GM18870 (cell line): Measurements from ENCODE around the gene EGFL7.

Source experiments
- ATAC-seq: cut with Tn5 transposase; IDR thresholded peaks from one replicate; pipeline ENCODE4 v1.9.1; 2021; ENCODE audit warnings: moderate library complexity; ENCODE audit not compliant: unreplicated experiment

The EGFL7 gene

DNA sequence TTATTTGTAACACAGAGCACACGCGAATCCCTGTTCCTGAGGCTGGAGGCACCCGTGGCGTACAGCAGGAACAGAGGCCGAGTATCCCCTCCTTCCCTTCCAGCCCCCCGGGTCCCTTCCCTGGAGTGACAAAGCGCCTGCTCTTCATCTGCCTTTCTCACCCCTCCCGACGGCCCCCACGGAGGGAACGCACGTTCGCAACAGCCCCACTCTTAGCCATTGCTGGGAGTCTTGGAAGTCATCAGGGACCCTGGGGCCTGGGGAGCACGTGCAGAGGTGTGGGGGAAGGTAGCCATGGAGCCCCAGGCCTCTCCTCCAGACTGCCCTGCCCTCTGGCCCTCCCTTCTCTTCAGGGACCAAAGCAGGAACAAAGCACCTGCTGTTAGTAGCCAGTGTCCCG is 22.1 kb downstream of the EGFL7 start:
- no peak for ATAC-seq

GRCh38 chr9:136685216-136685615 is 22.5 kb downstream of the EGFL7 start:
- no peak for ATAC-seq

GRCh38 chr9:136685790-136686533 is 23.2 kb downstream of the EGFL7 start:
- ATAC-seq = no peak

GRCh38 chr9:136686534-136686793 is 23.7 kb downstream of the EGFL7 start:
- no peak for ATAC-seq

DNA sequence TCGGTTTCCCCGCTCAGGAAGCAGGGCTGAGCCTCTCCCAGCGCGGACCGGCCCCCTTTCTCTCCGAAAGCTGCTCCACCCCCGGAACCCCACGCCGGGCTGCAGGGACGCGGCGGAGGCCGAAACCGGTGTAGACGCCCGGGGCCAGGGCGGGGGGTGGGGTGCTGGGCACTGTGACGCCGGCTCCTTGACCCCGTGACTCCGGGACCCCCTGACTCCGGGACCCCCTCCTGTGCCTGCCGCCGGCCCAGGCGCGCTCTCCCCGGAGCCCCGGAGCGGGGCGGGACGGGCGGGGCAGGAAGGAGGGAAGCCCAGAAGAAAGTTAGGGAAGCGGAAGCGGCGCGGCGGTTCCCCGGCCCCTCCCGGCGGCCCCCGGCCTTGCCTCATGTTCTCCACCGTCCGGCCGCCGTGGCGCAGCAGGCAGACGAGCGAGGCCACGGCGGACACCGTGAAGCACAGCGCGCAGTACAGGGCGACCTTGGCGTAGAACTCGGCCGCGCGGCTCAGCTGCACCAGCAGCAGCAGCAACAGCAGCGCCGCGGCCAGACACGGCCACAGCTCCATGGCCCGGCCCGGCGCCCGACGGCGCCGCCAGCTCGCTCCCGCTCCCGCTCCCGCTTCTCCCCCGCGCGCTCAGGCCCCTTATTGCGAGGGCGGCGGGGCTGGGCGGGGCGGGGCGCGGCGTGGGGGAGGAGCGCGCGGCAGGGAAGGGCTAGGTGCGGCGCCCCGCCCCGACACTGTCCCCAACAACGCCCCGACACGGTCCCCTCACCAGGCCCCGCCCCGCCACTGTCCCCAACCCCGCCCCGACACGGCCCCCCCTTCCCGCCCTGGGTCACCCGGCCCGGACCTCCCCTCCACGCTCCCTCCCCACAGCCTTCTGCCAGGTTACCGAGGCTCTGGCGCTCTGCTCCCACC is 24.3 kb downstream of the EGFL7 start, which contains the start of gene AGPAT2:
Gene AGPAT2 (minus strand): TSS at position 664 of the 918 bp plus-strand sequence. CDS start 100 bp downstream, at position 564.
- ATAC-seq = no peak

DNA sequence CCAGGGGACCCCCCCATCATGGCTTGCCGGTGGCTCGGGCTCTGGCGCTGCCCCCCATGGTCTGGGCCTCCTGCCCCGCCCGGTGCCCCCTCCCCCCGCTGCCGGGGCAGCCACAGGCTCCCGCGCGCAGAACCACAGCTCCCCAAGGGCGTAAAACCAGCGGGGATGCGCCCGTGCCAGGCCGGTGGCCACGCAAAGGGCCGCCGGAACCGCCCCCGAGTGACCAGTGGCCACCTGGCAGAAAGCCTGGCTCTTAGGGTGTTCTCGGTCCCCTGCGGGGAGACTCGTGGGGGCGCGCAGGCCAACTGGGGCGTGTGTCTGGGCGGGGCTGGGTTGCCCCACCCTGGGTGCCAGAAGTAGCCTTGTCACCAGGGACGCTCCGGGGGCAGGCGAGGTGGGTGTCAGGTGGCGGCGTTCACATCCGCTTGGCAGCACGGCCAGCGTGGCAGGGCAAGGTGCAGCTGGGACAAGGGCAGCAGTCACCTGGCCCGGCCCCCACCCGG is 25.1 kb downstream of the EGFL7 start:
- no peak for ATAC-seq

- no peak for ATAC-seq
Measured at GRCh38 chr9:136688274-136689107, 25.8 kb downstream of the EGFL7 start.

GRCh38 chr9:136689108-136689460 is 26.4 kb downstream of the EGFL7 start:
- no peak for ATAC-seq

DNA sequence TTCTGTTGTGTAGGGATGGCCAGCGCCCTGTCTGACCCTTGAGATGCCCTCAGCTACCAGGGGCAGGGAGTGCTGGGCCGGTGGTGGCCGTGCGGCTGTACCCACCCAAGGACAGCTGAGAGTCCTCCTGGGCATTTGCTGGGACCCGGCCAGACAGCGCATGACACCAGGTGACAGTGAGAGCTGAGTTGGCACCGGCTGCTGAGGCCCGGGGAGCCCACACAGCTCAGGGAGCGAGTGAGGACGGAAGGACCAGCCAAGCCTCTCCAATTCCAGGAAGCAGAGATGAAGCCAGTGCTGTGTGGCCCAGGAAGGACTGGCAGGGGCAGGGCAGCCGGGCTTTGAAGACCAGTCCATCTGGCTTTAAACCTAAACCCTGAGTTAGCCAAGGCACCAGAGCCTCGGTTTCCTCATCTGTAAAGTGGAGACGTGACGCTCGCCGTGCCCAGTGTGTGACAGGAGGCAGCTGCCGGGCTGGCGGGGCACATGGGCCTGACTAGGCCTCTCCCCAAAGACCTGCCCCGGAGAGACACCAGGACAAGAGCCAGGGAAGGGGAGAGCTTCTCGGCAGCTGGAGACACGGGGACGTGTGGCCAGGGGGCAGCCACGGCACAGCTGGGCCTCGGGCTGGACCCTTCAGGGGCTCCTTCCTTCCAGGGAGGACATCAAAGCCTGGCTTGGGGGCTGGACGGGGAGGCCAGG is 27.5 kb downstream of the EGFL7 start:
- ATAC-seq = no peak

GRCh38 chr9:136690806-136691261 is 28.1 kb downstream of the EGFL7 start:
- ATAC-seq = no peak

GRCh38 chr9:136691316-136692184 is 28.8 kb downstream of the EGFL7 start:
- no peak for ATAC-seq

- ATAC-seq = no peak
Measured at GRCh38 chr9:136692185-136693134, 29.7 kb downstream of the EGFL7 start.

DNA sequence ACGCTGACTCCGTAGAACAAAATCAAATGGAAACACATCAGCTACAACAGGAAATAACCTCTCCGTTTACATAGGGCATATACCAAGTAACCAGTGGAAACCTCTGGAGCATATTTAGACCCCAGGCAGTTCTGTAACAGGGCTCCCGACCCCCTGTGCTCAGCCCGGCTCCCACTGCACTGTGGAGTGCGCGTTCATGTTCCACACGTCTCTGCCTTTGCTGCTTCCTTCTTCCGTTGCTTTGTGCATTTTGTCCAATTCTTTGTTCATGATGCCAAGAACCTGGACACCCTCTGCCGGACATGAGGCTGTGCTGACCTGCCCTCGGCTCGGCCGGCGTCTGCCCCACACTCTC is 30.4 kb downstream of the EGFL7 start:
- no peak for ATAC-seq

- ATAC-seq = no peak
Measured at GRCh38 chr9:136693490-136694162, 30.9 kb downstream of the EGFL7 start.

DNA sequence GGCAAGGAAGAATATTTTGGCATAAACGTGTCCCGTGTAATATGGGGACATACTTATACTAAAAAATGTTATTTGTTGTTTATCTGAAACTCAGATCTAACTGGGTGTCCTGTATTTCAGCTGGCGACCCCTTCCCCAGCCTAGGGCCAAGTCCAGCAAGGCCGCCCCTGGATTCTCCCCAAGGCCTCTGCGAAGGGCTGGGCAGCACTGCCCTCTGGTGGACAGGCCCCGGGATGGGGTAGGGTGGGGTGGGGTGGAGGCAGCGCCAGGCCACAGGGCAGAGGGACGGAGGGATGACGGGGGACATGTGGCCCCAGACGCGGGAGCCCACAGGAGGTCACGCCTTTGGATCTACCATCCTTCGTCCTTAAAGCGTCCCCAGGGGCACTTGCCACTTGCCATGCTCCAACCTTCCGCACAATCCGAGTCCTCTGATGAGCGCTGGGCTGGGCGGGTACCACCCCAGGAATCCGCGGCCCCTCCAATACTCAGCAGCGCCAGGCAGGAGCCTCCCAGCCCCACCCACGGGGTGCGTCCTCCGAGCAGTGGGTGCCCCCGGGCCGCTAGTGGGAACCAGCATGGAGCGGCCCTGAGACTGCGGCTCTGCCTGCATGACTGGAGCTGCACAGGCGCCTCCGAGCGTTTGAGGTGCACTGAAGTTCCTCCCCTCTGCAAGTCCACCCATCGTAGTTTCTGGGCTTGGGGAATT is 31.6 kb downstream of the EGFL7 start:
- ATAC-seq = no peak

- no peak for ATAC-seq
Measured at GRCh38 chr9:136694872-136695247, 32.1 kb downstream of the EGFL7 start.

GRCh38 chr9:136695435-136695895 is 32.7 kb downstream of the EGFL7 start:
- ATAC-seq = no peak
